GM23338 (cell line): Measurements from ENCODE around the gene CTNNA2. TPM values are rescaled to one million over a fixed set of nuclear protein-coding genes. Genes with fewer than 3 reads are reported as not detected.
A peak's percentile ranks its signal among the peaks of the same experiment; 100 is the strongest.

Experiments
- ATAC-seq: fragments of 200-7000 bp; cut with Tn5 transposase; 3 replicates; pipeline ENCODE4 v1.9.1; 2020
- DNase-seq: peaks from one replicate; pipeline ENCODE4 v3.0.0-alpha.2; 2015; ENCODE audit warnings: low spot score
- H2AFZ ChIP-seq: fragments of 200-600 bp; sonication (generic); 2 replicates; pipeline ENCODE4 v1.8.0; 2016; ENCODE audit warnings: antibody characterized with exemption, mild to moderate bottlenecking, moderate library complexity
- H3F3A ChIP-seq: fragments of 200-600 bp; sonication (generic); replicated peaks from 2 replicates; pipeline ENCODE4 v1.8.0; 2017; ENCODE audit warnings: antibody characterized with exemption, mixed run types, low read depth
- H3K27ac ChIP-seq: fragments of 200-600 bp; sonication (generic); 2 replicates; pipeline ENCODE4 v1.6.1; 2016; ENCODE audit warnings: low read depth
- H3K27me3 ChIP-seq: fragments of 200-600 bp; sonication (generic); 2 replicates; pipeline ENCODE4 v1.8.0; 2016; ENCODE audit warnings: mild to moderate bottlenecking, mixed run types, moderate library complexity; ENCODE audit not compliant: insufficient read depth
- H3K36me3 ChIP-seq: fragments of 200-600 bp; sonication (generic); 2 replicates; pipeline ENCODE4 v1.8.0; 2016; ENCODE audit warnings: mild to moderate bottlenecking; ENCODE audit not compliant: insufficient read depth
- H3K4me1 ChIP-seq: fragments of 200-600 bp; sonication (generic); 2 replicates; pipeline ENCODE4 v1.8.0; 2016; ENCODE audit warnings: mild to moderate bottlenecking, moderate library complexity; ENCODE audit not compliant: insufficient read depth
- H3K4me2 ChIP-seq: fragments of 200-600 bp; sonication (generic); 2 replicates; pipeline ENCODE4 v1.7.1; 2017; ENCODE audit warnings: mixed run types
- H3K4me3 ChIP-seq: fragments of 200-600 bp; sonication (generic); 2 replicates; pipeline ENCODE4 v1.6.1; 2016; ENCODE audit warnings: mixed run types
- H3K79me2 ChIP-seq: fragments of 200-600 bp; sonication (generic); replicated peaks from 2 replicates; pipeline ENCODE4 v1.8.0; 2017; ENCODE audit warnings: mild to moderate bottlenecking; ENCODE audit not compliant: insufficient read depth
- H3K9me2 ChIP-seq: fragments of 200-600 bp; sonication (generic); 2 replicates; pipeline ENCODE4 v1.8.0; 2017; ENCODE audit not compliant: insufficient read depth
- H4K20me1 ChIP-seq: fragments of 200-600 bp; sonication (generic); replicated peaks from 2 replicates; pipeline ENCODE4 v1.8.0; 2017; ENCODE audit warnings: mild to moderate bottlenecking; ENCODE audit not compliant: insufficient read depth
- H3K27ac Mint-ChIP-seq: 2 replicates; pipeline ENCODE4 v1.8.0; 2020; ENCODE audit warnings: inconsistent platforms, mild to moderate bottlenecking, moderate library complexity, mixed read lengths
- H3K27me3 Mint-ChIP-seq: 3 replicates; pipeline ENCODE4 v1.8.0; 2022; ENCODE audit warnings: low read depth, mild to moderate bottlenecking, moderate library complexity, mixed read lengths, inconsistent platforms; ENCODE audit not compliant: insufficient read depth, poor library complexity
- H3K36me3 Mint-ChIP-seq: 3 replicates; pipeline ENCODE4 v1.8.0; 2021; ENCODE audit warnings: low read depth, mild to moderate bottlenecking, inconsistent platforms, moderate library complexity, mixed read lengths
- H3K4me1 Mint-ChIP-seq: 3 replicates; pipeline ENCODE4 v1.8.0; 2020; ENCODE audit warnings: mild to moderate bottlenecking, inconsistent platforms, mixed read lengths
- H3K4me3 Mint-ChIP-seq: 3 replicates; pipeline ENCODE4 v1.8.0; 2021; ENCODE audit warnings: moderate library complexity, mild to moderate bottlenecking, inconsistent platforms, mixed read lengths
- H3K9me3 Mint-ChIP-seq: 3 replicates; pipeline ENCODE4 v1.8.0; 2020; ENCODE audit warnings: moderate library complexity, mild to moderate bottlenecking, inconsistent platforms, mixed read lengths
- CREB1 ChIP-seq: fragments of 250-450 bp; sonication (Bioruptor Pico); IDR thresholded peaks from 2 replicates; pipeline ENCODE4 v1.5.0; 2020; ENCODE audit warnings: low read depth, mild to moderate bottlenecking, moderate library complexity
- CTCF ChIP-seq, 2 experiments: fragments of 200-600 bp in 1 of 2; sonication (generic) in 1 of 2; conservative IDR thresholded peaks; 2 replicates each; pipeline versions ENCODE4 v1.5.1 to v1.6.1; 2016 to 2017; ENCODE audit warnings: antibody characterized with exemption in 2 of 2, low read depth in 2 of 2, mild to moderate bottlenecking in 2 of 2, moderate library complexity in 1 of 2
- EZH2 ChIP-seq: fragments of 200-600 bp; sonication (generic); IDR thresholded peaks from one replicate; pipeline ENCODE4 v1.8.0; 2017; ENCODE audit warnings: antibody characterized with exemption, mild to moderate bottlenecking, low read depth; ENCODE audit not compliant: unreplicated experiment
- EZH2phosphoT487 ChIP-seq: fragments of 200-600 bp; sonication (generic); IDR thresholded peaks from one replicate; pipeline ENCODE4 v1.8.1; 2018; ENCODE audit warnings: antibody characterized with exemption; ENCODE audit not compliant: unreplicated experiment
- JUNB ChIP-seq: IDR thresholded peaks from one replicate; pipeline ENCODE4 v1.6.1; 2016; ENCODE audit warnings: antibody characterized with exemption; ENCODE audit not compliant: unreplicated experiment
- NANOG ChIP-seq: IDR thresholded peaks from 2 replicates; pipeline ENCODE4 v1.6.1; 2016; ENCODE audit warnings: antibody characterized with exemption, borderline replicate concordance
- POLR2AphosphoS5 ChIP-seq: IDR thresholded peaks from 2 replicates; pipeline ENCODE4 v1.6.1; 2016; ENCODE audit warnings: antibody characterized with exemption, low read depth
- STAT1 ChIP-seq: IDR thresholded peaks from one replicate; pipeline ENCODE4 v1.6.1; 2016; ENCODE audit warnings: antibody characterized with exemption; ENCODE audit not compliant: unreplicated experiment
- ZNF114 ChIP-seq: fragments of 250-450 bp; sonication (Bioruptor Pico); IDR thresholded peaks from 2 replicates; pipeline ENCODE4 v1.5.0; 2020; ENCODE audit warnings: mild to moderate bottlenecking, moderate library complexity
- ZNF331 ChIP-seq: fragments of 250-450 bp; sonication (Bioruptor Pico); IDR thresholded peaks from 2 replicates; pipeline ENCODE4 v1.5.0; 2020; ENCODE audit warnings: low read depth, mild to moderate bottlenecking, moderate library complexity
- polyA plus RNA-seq: library from polyadenylated mRNA; unstranded; fragments of >200 nt; fragmentation: Nextera tagmentation; extraction: Ambion mirVana; gene quantifications from 2 replicates; pipeline ENCODE4 v1.2.1, GENCODE V29; 2016
- total RNA-seq: library from RNA; depleted of rRNA; stranded (reverse); fragments of >200 nt; shearing (Covaris generic); gene quantifications from 2 replicates; pipeline ENCODE4 v1.2.3, GENCODE V29; 2014
- TF ChIP-seq, protein P1 (sequence below): IDR thresholded peaks from 2 replicates; pipeline ENCODE4 v1.6.1; 2016; ENCODE audit warnings: antibody characterized with exemption
- TF ChIP-seq, protein P2 (sequence below): IDR thresholded peaks from one replicate; pipeline ENCODE4 v1.6.1; 2018; ENCODE audit warnings: antibody characterized with exemption; ENCODE audit not compliant: unreplicated experiment

Gene CTNNA2
- total and polyA plus RNA-seq, 2 experiments from 2014 or later, result 6.4 to 15.6 TPM

DNA sequence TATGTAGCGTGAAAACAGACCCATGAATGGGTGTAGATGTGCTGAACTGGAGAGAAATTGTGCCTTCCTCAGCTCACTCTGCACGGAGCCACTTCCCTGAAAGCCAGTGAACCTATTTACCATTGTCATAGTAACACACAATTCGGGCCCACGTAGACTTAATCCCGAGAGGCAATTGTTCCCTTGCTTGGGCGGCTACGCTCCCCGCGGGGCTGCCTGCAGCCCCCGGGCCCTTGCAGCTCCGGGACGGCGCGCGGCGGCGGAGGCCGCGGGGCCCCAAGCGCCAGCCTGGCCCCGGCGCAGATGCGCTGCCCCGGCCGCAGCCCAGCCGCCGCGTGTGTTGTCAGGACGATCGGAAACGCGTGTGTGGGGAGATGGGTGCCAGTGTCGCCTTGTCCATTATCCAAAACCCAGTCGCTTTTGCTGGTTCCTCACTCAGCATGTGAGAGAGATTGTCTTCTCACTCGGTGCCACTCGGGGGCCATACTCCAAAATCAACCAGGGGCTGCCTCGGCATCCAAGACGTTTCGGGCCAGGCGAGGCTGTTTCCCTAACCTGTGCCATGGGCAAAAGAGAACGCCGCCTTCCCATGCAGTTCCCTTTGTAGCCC, 809.6 kb downstream of the CTNNA2 start:
- Histone ChIP-seq H3K27ac (no peak overlapping the region), H3K4me1 (peaks cover 54% of the 10 kb centered on the region), H3K9me2 (no peaks in the 10 kb centered on the region), H3K79me2 (no peaks in the 10 kb centered on the region), H3K36me3 (no peaks in the 10 kb centered on the region), H2AFZ (no peak overlapping the region; the same call in 1 of the 2 replicates), H3F3A (no peaks in the 10 kb centered on the region), H3K27me3 (peaks cover 34% of the 10 kb centered on the region), H3K4me3 (peak overlapping the region; percentile 49), H3K4me2 (peak overlapping the region; percentile 61), H4K20me1 (no peaks in the 10 kb centered on the region)
- ATAC-seq, result peak; percentile 86
- Mint-ChIP-seq H3K36me3 (no peaks in the 10 kb centered on the region), H3K4me3 (peak overlapping the region; percentile 62; the same call in 2 of the 3 replicates), H3K4me1 (peaks cover 25% of the 10 kb centered on the region), H3K27me3 (peaks cover 6% of the 10 kb centered on the region), H3K9me3 (no peaks in the 10 kb centered on the region), H3K27ac (no peak overlapping the region)
- peak; percentile 52 for DNase-seq
- no peak for TF ChIP-seq ZNF114 (CRISPR knock-in tag)
- TF ChIP-seq NANOG, result no peak
- TF ChIP-seq, protein P1, sequence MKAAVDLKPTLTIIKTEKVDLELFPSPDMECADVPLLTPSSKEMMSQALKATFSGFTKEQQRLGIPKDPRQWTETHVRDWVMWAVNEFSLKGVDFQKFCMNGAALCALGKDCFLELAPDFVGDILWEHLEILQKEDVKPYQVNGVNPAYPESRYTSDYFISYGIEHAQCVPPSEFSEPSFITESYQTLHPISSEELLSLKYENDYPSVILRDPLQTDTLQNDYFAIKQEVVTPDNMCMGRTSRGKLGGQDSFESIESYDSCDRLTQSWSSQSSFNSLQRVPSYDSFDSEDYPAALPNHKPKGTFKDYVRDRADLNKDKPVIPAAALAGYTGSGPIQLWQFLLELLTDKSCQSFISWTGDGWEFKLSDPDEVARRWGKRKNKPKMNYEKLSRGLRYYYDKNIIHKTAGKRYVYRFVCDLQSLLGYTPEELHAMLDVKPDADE, result no peak
- TF ChIP-seq STAT1, result no peak
- no peak for TF ChIP-seq ZNF331 (CRISPR knock-in tag)

GRCh38 chr2:80322958-80323357, 810.1 kb downstream of the CTNNA2 start:
- H3K27me3 Mint-ChIP-seq, result peaks cover 6% of the 10 kb centered on the region

More at GRCh38 chr2:80322958-80323357, 810.1 kb downstream of the CTNNA2 start:
- DNase-seq (peak; percentile 11), ATAC-seq (peak; percentile 12; the same call in 2 of the 3 replicates)
- TF ChIP-seq ZNF331 (CRISPR knock-in tag), result no peak
- TF ChIP-seq EZH2, result no peak
- no peak for TF ChIP-seq CREB1
- TF ChIP-seq POLR2AphosphoS5, result no peak
- TF ChIP-seq JUNB, result no peak
- TF ChIP-seq, protein P1, result no peak
- TF ChIP-seq STAT1, result no peak
- no peak for TF ChIP-seq ZNF114 (CRISPR knock-in tag)
- TF ChIP-seq CTCF (conservative IDR thresholded peaks at IDR 0.05; ENCODE audit: low read depth in 2 of 2), result no peak
- TF ChIP-seq, protein P2, sequence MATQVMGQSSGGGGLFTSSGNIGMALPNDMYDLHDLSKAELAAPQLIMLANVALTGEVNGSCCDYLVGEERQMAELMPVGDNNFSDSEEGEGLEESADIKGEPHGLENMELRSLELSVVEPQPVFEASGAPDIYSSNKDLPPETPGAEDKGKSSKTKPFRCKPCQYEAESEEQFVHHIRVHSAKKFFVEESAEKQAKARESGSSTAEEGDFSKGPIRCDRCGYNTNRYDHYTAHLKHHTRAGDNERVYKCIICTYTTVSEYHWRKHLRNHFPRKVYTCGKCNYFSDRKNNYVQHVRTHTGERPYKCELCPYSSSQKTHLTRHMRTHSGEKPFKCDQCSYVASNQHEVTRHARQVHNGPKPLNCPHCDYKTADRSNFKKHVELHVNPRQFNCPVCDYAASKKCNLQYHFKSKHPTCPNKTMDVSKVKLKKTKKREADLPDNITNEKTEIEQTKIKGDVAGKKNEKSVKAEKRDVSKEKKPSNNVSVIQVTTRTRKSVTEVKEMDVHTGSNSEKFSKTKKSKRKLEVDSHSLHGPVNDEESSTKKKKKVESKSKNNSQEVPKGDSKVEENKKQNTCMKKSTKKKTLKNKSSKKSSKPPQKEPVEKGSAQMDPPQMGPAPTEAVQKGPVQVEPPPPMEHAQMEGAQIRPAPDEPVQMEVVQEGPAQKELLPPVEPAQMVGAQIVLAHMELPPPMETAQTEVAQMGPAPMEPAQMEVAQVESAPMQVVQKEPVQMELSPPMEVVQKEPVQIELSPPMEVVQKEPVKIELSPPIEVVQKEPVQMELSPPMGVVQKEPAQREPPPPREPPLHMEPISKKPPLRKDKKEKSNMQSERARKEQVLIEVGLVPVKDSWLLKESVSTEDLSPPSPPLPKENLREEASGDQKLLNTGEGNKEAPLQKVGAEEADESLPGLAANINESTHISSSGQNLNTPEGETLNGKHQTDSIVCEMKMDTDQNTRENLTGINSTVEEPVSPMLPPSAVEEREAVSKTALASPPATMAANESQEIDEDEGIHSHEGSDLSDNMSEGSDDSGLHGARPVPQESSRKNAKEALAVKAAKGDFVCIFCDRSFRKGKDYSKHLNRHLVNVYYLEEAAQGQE, result no peak
- TF ChIP-seq NANOG, result no peak
- no peak for TF ChIP-seq EZH2phosphoT487
- H3K36me3 Mint-ChIP-seq, result no peaks in the 10 kb centered on the region
- H3K36me3 ChIP-seq, result no peaks in the 10 kb centered on the region
- no peak overlapping the region; the same call in 1 of the 2 replicates for H2AFZ ChIP-seq
- no peak overlapping the region; the same call in 2 of the 3 replicates for H3K4me3 Mint-ChIP-seq
- peaks cover 25% of the 10 kb centered on the region for H3K4me1 Mint-ChIP-seq
- no peaks in the 10 kb centered on the region for H3K79me2 ChIP-seq
- no peaks in the 10 kb centered on the region for H3F3A ChIP-seq
- H3K9me3 Mint-ChIP-seq, result no peaks in the 10 kb centered on the region
- H3K4me2 ChIP-seq, result peak overlapping the region; percentile 61
- no peaks in the 10 kb centered on the region for H3K9me2 ChIP-seq
- peaks cover 54% of the 10 kb centered on the region for H3K4me1 ChIP-seq
- H3K27ac Mint-ChIP-seq, result no peak overlapping the region
- H3K4me3 ChIP-seq, result peak overlapping the region; percentile 46
- H3K27me3 ChIP-seq, result peaks cover 34% of the 10 kb centered on the region
- no peak overlapping the region for H3K27ac ChIP-seq
- no peaks in the 10 kb centered on the region for H4K20me1 ChIP-seq
